ENCODE measurements around the gene ZNF648.
"Not testable (repeated sequence)": the region's sequence is repeated elsewhere in the genome, so short reads cannot be mapped to it uniquely, and the experiment has no call there.

Gene ZNF648

DNA sequence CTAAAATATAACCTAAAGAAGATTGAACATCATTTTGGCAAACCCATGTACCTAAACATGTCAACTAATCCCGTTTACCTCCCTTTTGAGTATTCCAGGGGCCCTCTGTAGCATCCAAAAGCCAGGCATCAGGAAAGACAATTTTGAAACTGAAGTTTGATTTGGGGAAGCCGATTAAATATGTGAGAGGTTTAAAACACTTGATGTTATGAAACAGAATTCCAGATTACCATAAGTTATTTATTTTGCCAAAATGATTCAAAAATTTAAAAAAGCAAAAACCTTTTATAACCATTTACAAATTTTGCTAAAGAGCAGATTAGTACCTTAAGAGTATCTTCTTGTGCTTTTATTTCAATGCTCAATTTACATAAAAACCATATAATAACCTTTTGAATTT is 23.3 kb downstream of the ZNF648 start:
- ChIA-PET CTCF (no interaction called here), POLR2A (no interaction called here)
- no peak for DNase-seq (ENCODE audit: extremely low spot score)
- TF ChIP-seq, protein P1, sequence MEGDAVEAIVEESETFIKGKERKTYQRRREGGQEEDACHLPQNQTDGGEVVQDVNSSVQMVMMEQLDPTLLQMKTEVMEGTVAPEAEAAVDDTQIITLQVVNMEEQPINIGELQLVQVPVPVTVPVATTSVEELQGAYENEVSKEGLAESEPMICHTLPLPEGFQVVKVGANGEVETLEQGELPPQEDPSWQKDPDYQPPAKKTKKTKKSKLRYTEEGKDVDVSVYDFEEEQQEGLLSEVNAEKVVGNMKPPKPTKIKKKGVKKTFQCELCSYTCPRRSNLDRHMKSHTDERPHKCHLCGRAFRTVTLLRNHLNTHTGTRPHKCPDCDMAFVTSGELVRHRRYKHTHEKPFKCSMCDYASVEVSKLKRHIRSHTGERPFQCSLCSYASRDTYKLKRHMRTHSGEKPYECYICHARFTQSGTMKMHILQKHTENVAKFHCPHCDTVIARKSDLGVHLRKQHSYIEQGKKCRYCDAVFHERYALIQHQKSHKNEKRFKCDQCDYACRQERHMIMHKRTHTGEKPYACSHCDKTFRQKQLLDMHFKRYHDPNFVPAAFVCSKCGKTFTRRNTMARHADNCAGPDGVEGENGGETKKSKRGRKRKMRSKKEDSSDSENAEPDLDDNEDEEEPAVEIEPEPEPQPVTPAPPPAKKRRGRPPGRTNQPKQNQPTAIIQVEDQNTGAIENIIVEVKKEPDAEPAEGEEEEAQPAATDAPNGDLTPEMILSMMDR (IDR thresholded peaks at IDR 0.05; ENCODE audit: control extremely low read depth, extremely low read depth, low read depth, missing control alignments): no peak

DNA sequence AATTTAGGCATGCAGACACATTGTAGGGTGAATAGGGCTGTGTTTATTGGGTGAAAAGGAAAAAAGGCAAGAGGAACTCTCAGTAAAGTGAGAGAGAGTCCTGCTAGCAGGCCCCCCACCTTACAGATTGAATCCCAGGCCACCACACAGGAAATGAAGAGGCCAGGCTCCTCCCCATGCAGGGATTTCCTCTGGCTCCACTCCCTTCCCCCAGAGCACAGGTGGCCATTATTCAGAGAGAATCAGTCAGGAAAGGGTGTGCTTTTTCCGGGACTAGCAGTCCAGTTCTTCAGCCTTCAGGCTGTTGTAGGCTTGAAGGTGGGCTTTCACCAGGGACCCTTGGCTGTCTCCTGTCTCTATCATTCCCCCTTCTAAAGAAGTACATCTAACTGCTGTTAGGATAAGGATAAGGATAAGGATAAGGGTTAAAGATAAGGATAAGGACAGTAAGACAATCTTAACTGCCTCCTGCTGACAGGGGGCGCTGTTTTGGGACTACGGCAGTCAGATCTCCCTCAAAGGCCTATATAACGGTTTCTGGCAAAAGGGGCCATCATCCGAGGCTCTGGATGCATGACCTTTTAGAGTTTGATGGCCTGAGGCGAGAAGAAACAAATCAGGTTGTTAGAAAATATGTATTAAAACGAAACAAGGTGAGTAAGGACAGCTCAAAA is 26.3 kb downstream of the ZNF648 start:
- TF ChIP-seq, protein P1 (IDR thresholded peaks at IDR 0.05; ENCODE audit: control extremely low read depth, extremely low read depth, low read depth, missing control alignments): peak; percentile 5
- CTCF ChIA-PET: no interaction called here
- POLR2A ChIA-PET: no interaction called here
- no peak for DNase-seq (ENCODE audit: extremely low spot score)

DNA sequence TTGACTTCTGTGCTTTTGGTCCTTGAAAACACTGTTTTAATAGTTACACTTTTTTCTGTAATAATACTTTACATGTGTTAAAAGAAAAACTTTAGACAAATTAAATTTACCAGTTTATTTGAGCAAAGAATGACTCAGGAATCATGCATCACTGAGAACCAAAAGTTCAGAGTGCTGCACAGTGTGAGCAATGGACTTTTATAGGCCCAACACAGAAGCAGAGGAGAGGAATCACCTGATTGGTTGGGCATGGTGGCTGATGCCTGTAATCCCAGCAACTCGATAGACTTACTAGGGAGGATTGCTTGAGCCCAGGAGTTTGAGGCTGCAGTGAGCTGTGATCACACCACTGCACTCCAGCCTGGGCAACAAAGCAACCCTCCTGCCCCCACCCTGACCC is 29.3 kb downstream of the ZNF648 start:
- TF ChIP-seq, protein P1 (IDR thresholded peaks at IDR 0.05; ENCODE audit: control extremely low read depth, extremely low read depth, low read depth, missing control alignments): no peak
- POLR2A ChIA-PET: interaction anchor here (0.7 kb wide), 1 partner anchor 33 kb away, joined by 9 read pairs; no protein-coding TSS in a partner anchor
- no peak for DNase-seq (ENCODE audit: extremely low spot score)
- CTCF ChIA-PET: interaction anchor here (0.7 to 1.3 kb wide), 2 partner anchors 38 to 554 kb away, joined by 3 to 4 read pairs; no protein-coding TSS in a partner anchor

DNA sequence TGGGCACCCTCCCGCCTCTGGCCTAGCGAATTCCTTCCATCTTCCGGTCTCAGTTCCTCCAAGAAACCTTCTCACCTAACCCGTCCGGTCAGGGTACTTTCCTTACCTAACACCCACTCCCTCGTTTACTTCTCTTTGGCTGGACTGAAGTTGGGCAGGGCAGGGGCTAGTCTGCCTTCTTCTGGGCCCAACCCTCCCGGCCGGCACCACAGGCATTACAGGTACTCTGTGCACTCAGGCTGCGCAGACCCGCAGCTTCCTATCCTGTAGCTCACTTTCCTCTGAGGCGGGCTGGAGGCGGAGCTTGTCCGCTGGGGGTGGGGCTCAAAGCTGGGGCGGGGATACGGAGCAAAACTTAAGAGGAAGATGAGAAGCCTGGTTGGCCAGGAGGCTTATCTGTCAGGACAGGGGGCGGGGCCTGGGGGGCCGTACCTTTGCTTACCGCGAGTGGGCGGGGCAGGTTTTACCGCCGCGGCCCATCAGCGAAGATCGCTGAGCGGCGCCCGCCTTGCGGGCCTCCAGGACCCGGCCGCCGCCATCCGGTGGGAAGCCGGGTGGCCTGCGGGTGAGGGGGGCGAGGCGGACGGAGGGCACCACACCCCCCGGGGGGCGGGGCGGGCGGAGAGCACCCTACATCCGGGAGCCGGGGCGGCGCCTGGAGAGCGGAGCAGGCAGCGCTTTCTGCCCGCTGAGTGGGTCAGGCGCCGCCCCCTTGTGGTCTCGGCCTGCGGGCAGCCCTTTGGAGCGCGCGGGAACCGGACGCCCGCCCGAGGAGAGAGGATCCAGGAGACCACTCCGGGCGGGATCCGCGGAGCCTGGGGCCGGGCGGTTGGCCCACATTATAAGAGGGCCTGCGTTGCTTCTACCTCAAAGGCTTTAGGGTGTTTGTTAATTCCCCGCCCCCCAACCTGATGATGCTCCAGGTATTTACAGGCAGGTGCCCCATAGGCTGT is 31.9 kb downstream of the ZNF648 start:
- POLR2A ChIA-PET: interaction anchor here (0.6 kb wide), 2 partner anchors 130 to 938 kb away, joined by 3 to 7 read pairs; no protein-coding TSS in a partner anchor
- CTCF ChIA-PET: interaction anchor here (1.3 to 2.4 kb wide), 2 partner anchors 25 to 551 kb away, joined by 4 to 7 read pairs; no protein-coding TSS in a partner anchor
- peak; percentile 95 for DNase-seq (ENCODE audit: extremely low spot score)
- TF ChIP-seq, protein P1 (IDR thresholded peaks at IDR 0.05; ENCODE audit: control extremely low read depth, extremely low read depth, low read depth, missing control alignments): peak; percentile 35

DNA sequence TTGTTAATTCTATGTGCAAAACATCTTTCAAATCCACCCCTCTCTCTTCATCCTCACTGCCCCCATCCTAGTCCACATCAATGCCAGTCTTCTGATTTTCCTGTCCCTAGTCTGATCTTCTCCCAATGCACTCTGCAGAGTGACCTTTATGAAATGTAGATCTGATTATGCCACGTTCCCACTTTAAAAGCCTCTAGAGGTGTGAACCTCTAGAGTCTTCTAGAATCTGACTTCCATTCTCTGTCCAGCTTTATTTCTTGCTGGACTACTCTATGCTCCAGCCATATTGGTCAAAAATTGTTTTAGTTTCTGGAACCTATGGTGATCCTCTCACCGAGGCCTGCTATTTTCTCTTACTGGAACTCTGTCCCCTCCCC is 32.5 kb downstream of the ZNF648 start:
- TF ChIP-seq, protein P1 (IDR thresholded peaks at IDR 0.05; ENCODE audit: control extremely low read depth, extremely low read depth, low read depth, missing control alignments): no peak
- POLR2A ChIA-PET: interaction anchor here (0.6 kb wide), 1 partner anchor 937 kb away, joined by 7 read pairs; no protein-coding TSS in a partner anchor
- CTCF ChIA-PET: interaction anchor here (1.3 to 2.4 kb wide), 2 partner anchors 26 to 550 kb away, joined by 4 to 7 read pairs; no protein-coding TSS in a partner anchor
- no peak for DNase-seq (ENCODE audit: extremely low spot score)

DNA sequence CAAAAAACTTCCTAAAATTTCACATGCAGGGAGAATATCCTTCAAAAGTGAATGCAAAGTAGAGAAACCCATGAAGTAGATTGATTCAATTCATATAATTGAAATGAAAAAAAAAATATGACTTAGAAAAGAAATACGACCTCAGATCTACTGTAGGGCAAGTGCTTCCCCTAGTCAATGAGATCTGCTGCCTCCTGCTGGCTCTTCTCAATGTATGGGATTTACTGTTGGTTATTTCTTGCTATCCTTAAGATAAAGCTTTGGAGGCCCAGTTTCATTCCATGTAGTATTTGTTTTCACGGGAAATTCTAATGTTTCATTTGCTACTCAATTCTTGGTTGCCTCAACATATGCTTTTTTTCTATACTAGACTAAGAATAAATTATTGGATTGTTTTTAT is 46.2 kb downstream of the ZNF648 start:
- peak; percentile 19 for DNase-seq (ENCODE audit: extremely low spot score)
- TF ChIP-seq, protein P1 (IDR thresholded peaks at IDR 0.05; ENCODE audit: control extremely low read depth, extremely low read depth, low read depth, missing control alignments): no peak
- ChIA-PET CTCF (no interaction called here), POLR2A (no interaction called here)

DNA sequence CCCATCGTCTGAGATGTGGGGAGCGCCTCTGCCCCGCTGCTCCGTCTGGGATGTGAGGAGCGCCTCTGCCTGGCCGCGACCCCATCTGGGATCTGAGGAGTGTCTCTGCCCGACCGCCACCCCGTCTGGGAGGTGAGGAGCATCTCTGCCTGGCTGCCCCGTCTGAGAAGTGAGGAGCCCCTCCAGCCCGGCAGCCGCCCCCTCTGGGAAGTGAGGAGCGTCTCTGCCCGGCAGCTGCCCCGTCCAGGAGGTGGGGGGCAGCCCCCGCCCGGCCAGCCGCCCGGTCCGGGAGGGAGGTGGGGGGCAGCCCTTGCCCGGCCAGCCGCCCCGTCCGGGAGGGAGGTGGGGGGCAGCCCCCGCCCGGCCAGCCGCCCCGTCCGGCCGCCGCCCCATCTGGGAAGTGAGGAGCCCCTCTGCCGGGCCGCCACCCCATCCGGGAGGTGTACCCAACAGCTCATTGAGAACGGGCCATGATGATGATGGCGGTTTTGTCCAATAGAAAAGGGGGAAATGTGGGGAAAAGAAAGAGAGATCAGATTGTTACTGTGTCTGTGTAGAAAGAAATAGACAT is 50.6 kb downstream of the ZNF648 start:
- POLR2A ChIA-PET; CTCF ChIA-PET; DNase-seq (ENCODE audit: extremely low spot score): not testable (repeated sequence)

DNA sequence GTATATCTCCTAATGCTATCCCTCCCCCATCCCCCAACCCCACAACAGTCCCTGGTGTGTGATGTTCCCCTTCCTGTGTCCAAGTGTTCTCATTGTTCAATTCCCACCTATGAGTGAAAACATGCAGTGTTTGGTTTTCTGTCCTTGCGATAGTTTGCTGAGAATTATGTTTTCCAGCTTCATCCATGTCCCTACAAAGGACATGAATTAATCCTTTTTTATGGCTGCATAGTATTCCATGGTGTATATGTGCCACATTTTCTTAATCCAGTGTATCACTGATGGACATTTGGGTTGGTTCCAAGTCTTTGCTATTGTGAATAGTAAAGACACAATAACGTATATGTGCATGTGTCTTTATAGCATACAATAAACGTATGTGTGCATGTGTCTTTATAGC is 56.1 kb downstream of the ZNF648 start:
- DNase-seq (ENCODE audit: extremely low spot score); POLR2A ChIA-PET: not testable (repeated sequence)
- CTCF ChIA-PET: interaction anchor here (0.9 to 2.4 kb wide), 2 partner anchors 8 to 69 kb away, joined by 3 to 5 read pairs; no protein-coding TSS in a partner anchor

Measured in GM10248 (cell line).